HG03196 (cell line): ENCODE measurements around the gene PRND.

Source experiments
- ATAC-seq: cut with Tn5 transposase; IDR thresholded peaks from one replicate; pipeline ENCODE4 v1.9.1; 2021; ENCODE audit not compliant: unreplicated experiment

PRND gene

DNA sequence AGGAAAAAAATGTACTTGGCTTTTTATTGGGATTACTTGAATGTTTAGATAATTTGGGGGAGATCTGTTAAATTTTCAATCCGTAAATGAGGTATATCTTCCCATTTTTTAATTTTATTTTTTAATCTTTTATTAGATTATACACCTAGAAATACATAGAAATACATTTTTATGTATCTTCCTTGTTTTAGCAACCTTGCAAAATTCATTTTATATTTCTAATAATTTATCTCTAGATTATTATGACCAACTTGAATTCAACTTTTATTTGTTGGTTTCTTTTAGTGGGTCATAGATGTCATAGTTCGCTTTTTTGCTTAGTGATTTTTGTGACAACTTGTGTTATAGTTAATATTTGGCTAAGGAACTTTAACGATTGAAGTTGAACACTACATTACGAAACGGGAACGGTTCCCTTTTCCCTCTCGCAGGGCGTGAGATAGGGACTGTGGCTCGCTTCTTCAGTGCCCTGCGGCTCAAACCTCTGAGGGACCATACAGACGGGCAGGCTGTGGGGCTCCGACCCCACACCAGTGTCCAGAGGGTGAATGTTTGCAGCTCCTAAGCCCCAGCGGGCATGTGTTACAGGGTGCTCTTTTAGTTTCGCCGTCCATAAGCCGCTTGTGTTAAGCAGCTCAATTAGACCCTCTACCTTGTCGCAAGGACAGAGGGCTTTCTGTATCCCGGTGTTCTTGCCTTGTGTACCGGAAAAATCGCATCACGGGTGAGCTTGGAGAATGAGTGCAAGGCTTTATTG lies 53.8 kb downstream of the PRND start:
- no peak for ATAC-seq

DNA sequence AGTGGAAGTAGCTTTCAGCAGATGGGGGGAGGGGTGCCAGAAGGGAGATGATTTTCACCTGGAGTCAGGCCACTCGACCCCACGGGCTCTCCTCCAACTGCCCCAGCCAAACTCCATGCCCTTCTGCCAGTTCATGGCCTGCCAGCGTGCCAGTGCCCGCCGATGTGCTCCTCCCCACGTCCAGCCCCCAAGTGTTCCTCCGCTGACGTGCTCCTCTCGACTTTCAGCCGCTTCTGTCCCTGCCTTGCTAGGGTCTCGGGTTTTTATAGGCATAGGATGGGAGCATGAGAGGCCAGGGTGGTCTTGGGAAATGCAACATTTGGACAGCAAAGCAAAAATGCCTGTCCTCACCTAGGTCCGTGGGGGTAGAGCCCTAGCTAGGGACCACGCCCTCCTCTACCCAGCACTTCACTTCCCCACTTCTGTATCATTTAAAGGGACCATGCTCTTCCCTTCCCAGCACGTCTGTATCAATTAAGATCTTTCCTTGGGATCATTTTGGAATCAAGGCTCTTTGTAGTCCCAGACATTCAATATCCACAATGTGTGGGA lies 54.4 kb downstream of the PRND start:
- no peak for ATAC-seq
